GM21447 (cell line): ENCODE data around the gene GRM7.

Experiments
- ATAC-seq: cut with Tn5 transposase; IDR thresholded peaks from one replicate; pipeline ENCODE4 v1.9.1; 2021; ENCODE audit not compliant: unreplicated experiment

GRM7 gene

GRCh38 chr3:7760718-7761117 lies 899.8 kb downstream of the GRM7 start:
- no peak for ATAC-seq

- no peak for ATAC-seq
Measured at GRCh38 chr3:7764115-7764514, 903.2 kb downstream of the GRM7 start.

GRCh38 chr3:7766530-7766929 lies 905.6 kb downstream of the GRM7 start:
- no peak for ATAC-seq

GRCh38 chr3:7779331-7779730 lies 918.4 kb downstream of the GRM7 start:
- no peak for ATAC-seq

GRCh38 chr3:7781395-7781794 lies 920.5 kb downstream of the GRM7 start:
- ATAC-seq = no peak

- ATAC-seq = no peak
Measured at GRCh38 chr3:7787871-7788828, 927.2 kb downstream of the GRM7 start.

GRCh38 chr3:7788881-7789280 lies 928.0 kb downstream of the GRM7 start:
- no peak for ATAC-seq

GRCh38 chr3:7789324-7789723 lies 928.4 kb downstream of the GRM7 start:
- no peak for ATAC-seq

- no peak for ATAC-seq
Measured at GRCh38 chr3:7790141-7790540, 929.2 kb downstream of the GRM7 start.
